NCI-H1436 (cell line): Measurements from ENCODE around the gene PAPOLA.
"Not testable (repeated sequence)": the region's sequence is repeated elsewhere in the genome, so short reads cannot be mapped to it uniquely, and the experiment has no call there.

Experiments used
- DNase-seq: peaks from one replicate; lab custom pipeline; 2025; lab: John Stamatoyannopoulos, UW

Gene PAPOLA

GRCh38 chr14:96501740-96502620 lies at the start of gene PAPOLA:
Gene PAPOLA, plus strand, starts transcription at chr14:96502382. Its CDS starts 211 bp downstream, at chr14:96502593.
- DNase-seq = peak; percentile 91

- no peak for DNase-seq
Observed at GRCh38 chr14:96452684-96453083, 49.5 kb upstream of the PAPOLA start.

- no peak for DNase-seq
Observed at GRCh38 chr14:96455588-96455987, 46.6 kb upstream of the PAPOLA start.

- DNase-seq = no peak
Observed at GRCh38 chr14:96459851-96460250, 42.3 kb upstream of the PAPOLA start.

- DNase-seq = no peak
Observed at GRCh38 chr14:96461950-96462798, 40.0 kb upstream of the PAPOLA start.

- no peak for DNase-seq
Observed at GRCh38 chr14:96464136-96464535, 38.0 kb upstream of the PAPOLA start.

- no peak for DNase-seq
Observed at GRCh38 chr14:96466918-96467317, 35.3 kb upstream of the PAPOLA start.

- DNase-seq = no peak
Observed at GRCh38 chr14:96470331-96470730, 31.9 kb upstream of the PAPOLA start.

- not testable (repeated sequence) for DNase-seq
Observed at GRCh38 chr14:96470967-96471366, 31.2 kb upstream of the PAPOLA start.

GRCh38 chr14:96478119-96478518 lies 24.1 kb upstream of the PAPOLA start:
- no peak for DNase-seq

- DNase-seq = no peak
Observed at GRCh38 chr14:96479435-96480146, 22.6 kb upstream of the PAPOLA start.

GRCh38 chr14:96481731-96482314 lies 20.4 kb upstream of the PAPOLA start:
- no peak for DNase-seq

GRCh38 chr14:96482986-96483385 lies 19.2 kb upstream of the PAPOLA start:
- no peak for DNase-seq

GRCh38 chr14:96484399-96484798 lies 17.8 kb upstream of the PAPOLA start:
- no peak for DNase-seq

- no peak for DNase-seq
Observed at GRCh38 chr14:96486705-96487104, 15.5 kb upstream of the PAPOLA start.

GRCh38 chr14:96489327-96489726 lies 12.9 kb upstream of the PAPOLA start:
- no peak for DNase-seq

- no peak for DNase-seq
Observed at GRCh38 chr14:96493178-96493577, 9.0 kb upstream of the PAPOLA start.

- DNase-seq = no peak
Observed at GRCh38 chr14:96494331-96494730, 7.9 kb upstream of the PAPOLA start.

GRCh38 chr14:96497087-96497486 lies 5.1 kb upstream of the PAPOLA start:
- DNase-seq = no peak

- DNase-seq = no peak
Observed at GRCh38 chr14:96497586-96497985, 4.6 kb upstream of the PAPOLA start.

- DNase-seq = no peak
Observed at GRCh38 chr14:96501217-96501739, 904 bp upstream of the PAPOLA start.
